Endothelial cell (in vitro differentiated cells): ENCODE measurements around the gene RIC8B. TPM values are rescaled to one million over a fixed set of nuclear protein-coding genes. Genes with fewer than 3 reads are reported as not detected.

Experiments used
- DNase-seq: peaks from one replicate; pipeline ENCODE4 v3.0.0; 2021; ENCODE audit warnings: low spot score
- H3K27ac Mint-ChIP-seq: one replicate; pipeline ENCODE4 v1.8.0; 2021; ENCODE audit warnings: mixed read lengths, inconsistent platforms; ENCODE audit not compliant: unreplicated experiment
- H3K27me3 Mint-ChIP-seq: one replicate; pipeline ENCODE4 v1.8.0; 2021; ENCODE audit warnings: mild to moderate bottlenecking, moderate library complexity, mixed read lengths, inconsistent platforms; ENCODE audit not compliant: unreplicated experiment
- H3K36me3 Mint-ChIP-seq: one replicate; pipeline ENCODE4 v1.8.0; 2021; ENCODE audit warnings: mild to moderate bottlenecking, low read depth, mixed read lengths, inconsistent platforms; ENCODE audit not compliant: unreplicated experiment
- H3K4me1 Mint-ChIP-seq: one replicate; pipeline ENCODE4 v1.8.0; 2021; ENCODE audit warnings: mild to moderate bottlenecking, mixed read lengths, inconsistent platforms; ENCODE audit not compliant: unreplicated experiment
- H3K4me3 Mint-ChIP-seq: one replicate; pipeline ENCODE4 v1.8.0; 2021; ENCODE audit warnings: mild to moderate bottlenecking, mixed read lengths, inconsistent platforms; ENCODE audit not compliant: unreplicated experiment
- H3K9me3 Mint-ChIP-seq: one replicate; pipeline ENCODE4 v1.8.0; 2021; ENCODE audit warnings: mixed read lengths, inconsistent platforms; ENCODE audit not compliant: unreplicated experiment
- total RNA-seq: library from RNA; stranded (reverse); fragmentation: NEBNext Ultra II Directional; extraction: Animal tissue kit (Norgen Biotek cat#: 25700); gene quantifications from one replicate; pipeline ENCODE4 v1.2.1, GENCODE V29; 2021; ENCODE audit not compliant: unreplicated experiment
- TF ChIP-seq, protein P1 (sequence below): fragments of 200-600 bp; sonication (generic); IDR thresholded peaks from one replicate; pipeline ENCODE4 v1.5.0; 2021; ENCODE audit warnings: antibody characterized with exemption; ENCODE audit not compliant: unreplicated experiment

RIC8B gene
- total RNA-seq, 1 donor from 2014 or later = 14.0 TPM

DNA sequence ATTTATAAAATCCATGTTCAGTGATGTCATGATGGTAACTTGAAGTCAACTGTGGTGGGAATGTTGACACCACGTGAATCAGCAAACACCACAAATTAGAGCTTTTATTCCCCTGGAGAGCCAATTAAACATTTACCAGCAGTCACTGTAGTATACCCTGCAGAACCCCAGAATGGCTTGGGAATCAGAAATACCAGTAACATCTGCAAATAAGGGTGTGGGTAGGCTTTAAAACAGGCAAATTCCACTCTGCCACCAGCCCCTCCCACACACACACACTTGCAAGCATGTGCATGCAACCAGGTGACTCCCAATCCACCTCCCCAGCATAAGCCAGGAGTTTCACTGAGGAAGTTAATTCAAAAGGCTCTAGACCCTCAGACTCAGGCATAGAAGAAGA, 117.6 kb downstream of the RIC8B start:
- TF ChIP-seq, protein P1, sequence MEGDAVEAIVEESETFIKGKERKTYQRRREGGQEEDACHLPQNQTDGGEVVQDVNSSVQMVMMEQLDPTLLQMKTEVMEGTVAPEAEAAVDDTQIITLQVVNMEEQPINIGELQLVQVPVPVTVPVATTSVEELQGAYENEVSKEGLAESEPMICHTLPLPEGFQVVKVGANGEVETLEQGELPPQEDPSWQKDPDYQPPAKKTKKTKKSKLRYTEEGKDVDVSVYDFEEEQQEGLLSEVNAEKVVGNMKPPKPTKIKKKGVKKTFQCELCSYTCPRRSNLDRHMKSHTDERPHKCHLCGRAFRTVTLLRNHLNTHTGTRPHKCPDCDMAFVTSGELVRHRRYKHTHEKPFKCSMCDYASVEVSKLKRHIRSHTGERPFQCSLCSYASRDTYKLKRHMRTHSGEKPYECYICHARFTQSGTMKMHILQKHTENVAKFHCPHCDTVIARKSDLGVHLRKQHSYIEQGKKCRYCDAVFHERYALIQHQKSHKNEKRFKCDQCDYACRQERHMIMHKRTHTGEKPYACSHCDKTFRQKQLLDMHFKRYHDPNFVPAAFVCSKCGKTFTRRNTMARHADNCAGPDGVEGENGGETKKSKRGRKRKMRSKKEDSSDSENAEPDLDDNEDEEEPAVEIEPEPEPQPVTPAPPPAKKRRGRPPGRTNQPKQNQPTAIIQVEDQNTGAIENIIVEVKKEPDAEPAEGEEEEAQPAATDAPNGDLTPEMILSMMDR = no peak
- no peak for DNase-seq
- H3K4me3 Mint-ChIP-seq = no peak overlapping the region
- no peaks in the 10 kb centered on the region for H3K36me3 Mint-ChIP-seq
- H3K9me3 Mint-ChIP-seq = no peaks in the 10 kb centered on the region
- no peaks in the 10 kb centered on the region for H3K27me3 Mint-ChIP-seq
- H3K27ac Mint-ChIP-seq = no peak overlapping the region
- peaks cover 3% of the 10 kb centered on the region for H3K4me1 Mint-ChIP-seq

DNA sequence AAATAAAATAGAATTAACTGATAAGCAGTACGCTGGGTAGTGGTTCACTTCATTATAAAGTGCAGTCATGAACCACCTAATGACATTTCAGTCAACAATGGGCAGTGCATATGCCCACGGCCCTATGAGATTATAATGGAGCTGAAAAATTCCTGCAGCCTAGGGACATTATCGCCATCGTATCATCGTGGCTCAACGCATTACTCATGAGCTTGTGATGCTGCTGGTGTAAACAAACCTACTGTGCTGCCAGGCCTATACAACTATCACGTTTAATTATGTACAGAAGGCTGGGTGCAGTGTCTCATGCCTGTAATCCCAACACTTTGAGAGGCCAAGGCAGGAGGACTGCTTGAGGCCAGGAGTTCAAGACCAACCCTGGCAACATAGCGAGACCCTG, 119.0 kb downstream of the RIC8B start:
- H3K4me3 Mint-ChIP-seq = no peak overlapping the region
- DNase-seq = no peak

DNA sequence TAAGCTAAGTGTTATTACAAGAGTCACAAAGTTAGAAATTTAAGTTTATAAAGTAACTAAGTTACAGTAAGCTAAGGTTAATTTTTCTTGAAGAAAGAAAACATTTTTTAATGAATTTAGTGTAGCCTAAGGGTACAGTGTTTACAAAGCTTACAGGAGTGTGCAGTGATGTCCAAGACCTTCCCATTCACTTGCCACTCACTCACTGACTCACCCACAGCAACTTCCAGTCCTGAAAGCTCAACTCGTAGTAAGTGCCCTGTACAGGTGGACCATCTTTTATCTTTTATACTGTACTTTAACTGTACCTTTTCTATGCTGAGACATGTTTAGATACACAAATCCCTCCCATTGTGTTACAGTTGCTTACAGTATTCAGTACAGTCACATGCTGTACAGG, 120.3 kb downstream of the RIC8B start:
- no peak overlapping the region for H3K27ac Mint-ChIP-seq
- no peaks in the 10 kb centered on the region for H3K27me3 Mint-ChIP-seq
- H3K9me3 Mint-ChIP-seq = no peaks in the 10 kb centered on the region
- no peaks in the 10 kb centered on the region for H3K36me3 Mint-ChIP-seq
- H3K4me3 Mint-ChIP-seq = no peak overlapping the region
- no peak for DNase-seq
- H3K4me1 Mint-ChIP-seq = peaks cover 7% of the 10 kb centered on the region
- TF ChIP-seq, protein P1 = no peak

More for the DNA sequence above, 119.0 kb downstream of the RIC8B start:
- Mint-ChIP-seq H3K27me3 (no peaks in the 10 kb centered on the region), H3K36me3 (no peaks in the 10 kb centered on the region), H3K27ac (no peak overlapping the region), H3K4me1 (peaks cover 7% of the 10 kb centered on the region), H3K9me3 (no peaks in the 10 kb centered on the region)
- TF ChIP-seq, protein P1 = no peak

DNA sequence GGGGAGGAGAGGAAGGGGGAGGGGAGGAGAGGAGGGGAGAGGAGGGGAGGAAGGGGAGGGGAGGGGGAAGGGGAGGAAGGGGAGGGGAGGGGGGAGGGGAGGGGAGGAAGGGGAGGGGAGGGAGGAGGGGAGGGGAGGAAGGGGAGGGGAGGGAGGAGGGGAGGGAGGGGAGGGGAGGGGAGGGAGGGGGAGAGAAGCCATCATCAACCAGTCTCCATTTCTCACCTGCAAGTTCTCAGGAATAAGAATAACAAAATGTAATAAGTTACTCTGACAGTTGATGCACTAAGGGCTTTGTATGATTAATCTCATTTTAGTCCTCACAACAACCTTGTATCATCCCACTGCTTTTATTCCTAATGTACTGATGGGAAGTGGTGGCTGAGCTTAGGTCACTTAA, 122.1 kb downstream of the RIC8B start:
- DNase-seq = no peak
- Mint-ChIP-seq H3K36me3 (no peaks in the 10 kb centered on the region), H3K4me1 (peaks cover 7% of the 10 kb centered on the region), H3K27ac (no peak overlapping the region), H3K9me3 (no peaks in the 10 kb centered on the region), H3K4me3 (no peak overlapping the region), H3K27me3 (peaks cover 2% of the 10 kb centered on the region)
- TF ChIP-seq, protein P1 = no peak

DNA sequence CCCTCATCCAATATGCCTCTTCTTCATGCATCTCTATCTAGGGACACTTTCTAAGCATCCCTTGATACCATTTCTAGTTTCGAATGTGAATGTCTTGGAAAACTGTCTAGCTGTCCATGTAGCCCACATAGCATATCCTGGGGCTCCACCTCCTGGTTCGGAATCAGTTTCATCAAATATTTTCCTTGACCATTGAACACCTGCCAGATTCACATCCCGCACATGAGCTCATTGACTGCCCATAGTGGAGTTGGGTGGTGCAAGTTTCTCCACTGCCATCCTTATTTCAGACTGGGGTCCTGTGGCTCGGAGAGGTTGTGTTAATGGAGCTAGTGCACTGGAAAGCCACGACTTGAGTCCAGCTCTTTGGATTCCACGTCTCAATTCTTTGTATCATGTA, 122.6 kb downstream of the RIC8B start:
- Mint-ChIP-seq H3K4me1 (peaks cover 7% of the 10 kb centered on the region), H3K27ac (no peak overlapping the region), H3K36me3 (no peaks in the 10 kb centered on the region), H3K27me3 (peaks cover 2% of the 10 kb centered on the region), H3K9me3 (no peaks in the 10 kb centered on the region), H3K4me3 (no peak overlapping the region)
- TF ChIP-seq, protein P1 = no peak
- DNase-seq = no peak
